Adrenal gland (tissue), 12 donors: ENCODE measurements around the gene EBF3. TPM values are rescaled to one million over a fixed set of nuclear protein-coding genes. Genes with fewer than 3 reads are reported as not detected.

ENCODE experiments used
- DNase-seq, 7 donors: peaks; one replicate each; pipeline ENCODE4 v3.0.0-alpha.2; 2019 to 2020
- H3K27ac ChIP-seq, 5 donors: fragments of 200-600 bp; sonication (generic) in 4 of 5; 1 replicate in 3 of 5; 2 replicates in 2 of 5; pipeline versions ENCODE4 v1.5.1 to v1.8.0; 2016 to 2020; ENCODE audit warnings: mild to moderate bottlenecking in 1 of 5
- H3K27me3 ChIP-seq: fragments of 200-600 bp; 2 replicates; pipeline ENCODE4 v1.8.0; 2021
- H3K36me3 ChIP-seq, 2 donors: fragments of 200-600 bp; replicated peaks in 1 of 2; 1 replicate in 1 of 2; 2 replicates in 1 of 2; pipeline versions ENCODE4 v1.5.1 to v1.8.0; 2018 to 2022
- H3K4me1 ChIP-seq, 2 donors: fragments of 200-600 bp; replicated peaks in 1 of 2; 1 replicate in 1 of 2; 2 replicates in 1 of 2; pipeline versions ENCODE4 v1.5.1 to v1.8.0; 2018 to 2021
- H3K4me3 ChIP-seq, 4 donors: fragments of 200-600 bp; sonication (generic) in 3 of 4; one replicate each; pipeline ENCODE4 v1.5.1; 2016 to 2018
- H3K9me3 ChIP-seq, 3 donors: fragments of 200-600 bp; sonication (generic) in 1 of 3; replicated peaks in 1 of 3; 1 replicate in 2 of 3; 2 replicates in 1 of 3; pipeline versions ENCODE4 v1.5.1 to v1.8.0; 2016 to 2021
- CTCF ChIP-seq, 6 experiments: fragments of 450-650 bp in 4 of 6; fragments of 200-600 bp in 2 of 6; sonication (generic) in 1 of 6; IDR thresholded peaks; 1 replicate in 5 of 6; 2 replicates in 1 of 6; pipeline versions ENCODE4 v1.5.1 to v1.8.0; 2016 to 2021; ENCODE audit warnings: antibody characterized with exemption in 6 of 6, mild to moderate bottlenecking in 2 of 6, moderate library complexity in 1 of 6
- POLR2A ChIP-seq, 2 donors: fragments of 450-650 bp; IDR thresholded peaks; one replicate each; pipeline ENCODE4 v1.6.1; 2017; ENCODE audit warnings: antibody characterized with exemption in 2 of 2, mild to moderate bottlenecking in 2 of 2, moderate library complexity in 1 of 2
- WGBS, 4 donors: extraction: QIAGEN DNeasy Blood & Tissue Kit in 2 of 4; methylation state at CpG; one replicate each; pipeline versions ENCODE4 v1.1.5 to v1.1.7; 2013 to 2017; 5-methylcytosine and 5-hydroxymethylcytosine counted together
- intact Hi-C, 2 donors: fragments of 100-400 bp; cut with DNase I; formaldehyde crosslinking; loops; one replicate each; pipeline versions ENCODE4 v1.14.1 to v1.15.0; 2022 to 2023
- polyA plus RNA-seq, 3 donors: library from polyadenylated mRNA; stranded (reverse); fragments of 200-250 nt in 2 of 3; fragments of 350-450 nt in 1 of 3; fragmentation: Illumina TruSeq in 1 of 3; extraction: RNeasy Lipid Tissue Mini Kit (QIAGEN cat#74804) in 1 of 3; gene quantifications; one replicate each; pipeline ENCODE4 v1.2.3, GENCODE V29; 2013 to 2014
- total RNA-seq, 9 donors: library from RNA; depleted of rRNA in 4 of 9; stranded (reverse); fragments of >200 nt in 4 of 9; fragments of 120-200 nt in 1 of 9; fragmentation: NEBNext Ultra II Directional in 1 of 9; extraction: Animal tissue kit (Norgen Biotek cat#: 25700) in 1 of 9; gene quantifications; one replicate each; pipeline versions ENCODE4 v1.1.0 to v1.2.4, GENCODE V29; 2013 to 2023
- donor health status: healthy with polysubstance abuse.
- donor health status: Bipolar disorder and iron deficiency.
- donor health status: DM: yes; HTN: yes; CAD: no.
- donor health status: DM: no; HTN: no; CAD: no.
- donor health status: DM: no; HTN: no; CAD: no.
- donor health status: DM: yes; HTN: yes; CAD: no.

EBF3 gene
- total and polyA plus RNA-seq, 12 donors = 0.12 to 2.2 (median 0.53) TPM; not detected in 1

GRCh38 chr10:129952378-129953118 lies 11.5 kb downstream of the EBF3 start:
- no peaks in the 10 kb centered on the region for H3K4me1 ChIP-seq
- intact Hi-C loops = no loop called here
- H3K27me3 ChIP-seq = peaks cover 17% of the 10 kb centered on the region
- no peaks in the 10 kb centered on the region for H3K36me3 ChIP-seq
- no peak for DNase-seq
- no peak overlapping the region for H3K27ac ChIP-seq
- TF ChIP-seq CTCF (IDR thresholded peaks at IDR 0.05) (no peak), POLR2A (IDR thresholded peaks at IDR 0.05) (no peak)
- no peaks in the 10 kb centered on the region for H3K9me3 ChIP-seq
- H3K4me3 ChIP-seq = no peak overlapping the region
- WGBS, 4 donors = 71 to 77% (median 74%) methylated on average over 13 of the region's 13 CpGs

- TF ChIP-seq CTCF (IDR thresholded peaks at IDR 0.05) (no peak), POLR2A (IDR thresholded peaks at IDR 0.05) (no peak)
- no peak overlapping the region for H3K4me3 ChIP-seq
- DNase-seq = no peak
- WGBS, 4 donors = 94 to 97% (median 95%) methylated on average over 4 of the region's 4 CpGs
- intact Hi-C loops = no loop called here
- no peak overlapping the region for H3K27ac ChIP-seq
- H3K9me3 ChIP-seq = no peaks in the 10 kb centered on the region
- H3K27me3 ChIP-seq = peaks cover 13% of the 10 kb centered on the region
- no peaks in the 10 kb centered on the region for H3K4me1 ChIP-seq
- H3K36me3 ChIP-seq = no peaks in the 10 kb centered on the region
These were observed 12.2 kb downstream of the EBF3 start for GRCh38 chr10:129951970-129952265.

- TF ChIP-seq POLR2A (IDR thresholded peaks at IDR 0.05) = no peak
- TF ChIP-seq CTCF (IDR thresholded peaks at IDR 0.05) = no peak
- H3K27ac ChIP-seq = no peak overlapping the region
- H3K9me3 ChIP-seq = no peaks in the 10 kb centered on the region
- H3K4me1 ChIP-seq = no peaks in the 10 kb centered on the region
- H3K4me3 ChIP-seq = no peak overlapping the region
- WGBS, 4 donors = 82 to 92% (median 87%) methylated on average over 12 to 30 of the region's 30 CpGs
- intact Hi-C loops = no loop called here
- no peaks in the 10 kb centered on the region for H3K36me3 ChIP-seq
- H3K27me3 ChIP-seq = peaks cover 12% of the 10 kb centered on the region
- DNase-seq = no peak
These were observed 12.7 kb downstream of the EBF3 start for GRCh38 chr10:129951101-129951969.

GRCh38 chr10:129950676-129951075 lies 13.4 kb downstream of the EBF3 start:
- 72 to 86% (median 77%) methylated on average over 2 of the region's 2 CpGs for WGBS, 4 donors
- Histone ChIP-seq H3K4me1 (no peaks in the 10 kb centered on the region), H3K9me3 (no peaks in the 10 kb centered on the region), H3K27ac (no peak overlapping the region), H3K27me3 (peaks cover 7% of the 10 kb centered on the region), H3K36me3 (no peaks in the 10 kb centered on the region), H3K4me3 (no peak overlapping the region)
- no peak for TF ChIP-seq POLR2A (IDR thresholded peaks at IDR 0.05)
- no peak for TF ChIP-seq CTCF (IDR thresholded peaks at IDR 0.05)
- intact Hi-C loops = no loop called here
- DNase-seq = no peak
